Suprapubic skin (tissue), 4 donors: ENCODE results near the gene CST5. TPM values are rescaled to one million over a fixed set of nuclear protein-coding genes. Genes with fewer than 3 reads are reported as not detected.
"Not testable (repeated sequence)": the region's sequence is repeated elsewhere in the genome, so short reads cannot be mapped to it uniquely, and the experiment has no call there.

Experiments used
- DNase-seq, 2 donors: peaks; one replicate each; pipeline ENCODE4 v3.0.0-alpha.2; 2019; ENCODE audit warnings: low spot score in 2 of 2
- H3K27ac ChIP-seq: fragments of 200-600 bp; sonication (generic); one replicate; pipeline ENCODE4 v1.5.1; 2019
- H3K27me3 ChIP-seq: fragments of 200-600 bp; sonication (generic); one replicate; pipeline ENCODE4 v1.5.1; 2019
- H3K36me3 ChIP-seq: fragments of 200-600 bp; sonication (generic); one replicate; pipeline ENCODE4 v1.5.1; 2019
- H3K4me1 ChIP-seq: fragments of 200-600 bp; sonication (generic); one replicate; pipeline ENCODE4 v1.5.1; 2019
- H3K4me3 ChIP-seq: fragments of 200-600 bp; sonication (generic); one replicate; pipeline ENCODE4 v1.5.1; 2019; ENCODE audit warnings: mild to moderate bottlenecking
- H3K9me3 ChIP-seq: fragments of 200-600 bp; sonication (generic); one replicate; pipeline ENCODE4 v1.5.1; 2019
- CTCF ChIP-seq, 2 donors: fragments of 200-600 bp in 1 of 2; fragments of 450-650 bp in 1 of 2; sonication (generic) in 1 of 2; IDR thresholded peaks; one replicate each; pipeline ENCODE4 v1.5.1; 2016 to 2019; ENCODE audit warnings: antibody characterized with exemption in 2 of 2, mild to moderate bottlenecking in 1 of 2, moderate library complexity in 1 of 2
- EP300 ChIP-seq: sonication (generic); formaldehyde crosslinking; IDR thresholded peaks from one replicate; pipeline ENCODE4 v1.6.1; 2017; ENCODE audit warnings: antibody characterized with exemption
- POLR2A ChIP-seq, 2 donors: fragments of 450-650 bp; IDR thresholded peaks; one replicate each; pipeline ENCODE4 v1.6.1; 2017; ENCODE audit warnings: antibody characterized with exemption in 2 of 2, mild to moderate bottlenecking in 2 of 2, moderate library complexity in 2 of 2
- POLR2AphosphoS5 ChIP-seq, 3 donors: sonication (generic); formaldehyde crosslinking; IDR thresholded peaks; one replicate each; pipeline ENCODE4 v1.6.1; 2017; ENCODE audit warnings: antibody characterized with exemption in 3 of 3
- WGBS: methylation state at CpG from one replicate; pipeline ENCODE4 v1.1.5; 2018; 5-methylcytosine and 5-hydroxymethylcytosine counted together
- total RNA-seq, 4 donors: library from RNA; depleted of rRNA; stranded (reverse); fragments of >200 nt; gene quantifications; one replicate each; pipeline ENCODE4 v1.1.0, GENCODE V29; 2016

The CST5 gene
- total RNA-seq, 4 donors from 2014 or later: not detected

- no peaks in the 10 kb centered on the region for H3K36me3 ChIP-seq
- WGBS: 59% methylated on average over 8 of the region's 9 CpGs
- no peak for DNase-seq
- H3K9me3 ChIP-seq: no peaks in the 10 kb centered on the region
- TF ChIP-seq CTCF (IDR thresholded peaks at IDR 0.05): no peak
- no peak overlapping the region for H3K4me3 ChIP-seq
- H3K4me1 ChIP-seq: no peaks in the 10 kb centered on the region
- peaks cover 16% of the 10 kb centered on the region for H3K27me3 ChIP-seq
- H3K27ac ChIP-seq: no peak overlapping the region
Observed at GRCh38 chr20:23867152-23867776, 12.3 kb downstream of the CST5 start.

GRCh38 chr20:23860771-23861170, 18.8 kb downstream of the CST5 start:
- H3K27me3 ChIP-seq, H3K4me3 ChIP-seq: not testable (repeated sequence)
- 52% methylated on average over 10 of the region's 10 CpGs for WGBS

GRCh38 chr20:23857962-23858595, 21.5 kb downstream of the CST5 start:
- no peaks in the 10 kb centered on the region for H3K9me3 ChIP-seq
- no peak for DNase-seq
- H3K27ac ChIP-seq: no peak overlapping the region
- H3K36me3 ChIP-seq: no peaks in the 10 kb centered on the region
- H3K27me3 ChIP-seq: no peaks in the 10 kb centered on the region
- no peak for TF ChIP-seq POLR2AphosphoS5 (IDR thresholded peaks at IDR 0.05)
- TF ChIP-seq POLR2A (IDR thresholded peaks at IDR 0.05): no peak
- TF ChIP-seq EP300: no peak
- no peak for TF ChIP-seq CTCF (IDR thresholded peaks at IDR 0.05)
- WGBS: 58% methylated on average over 9 of the region's 9 CpGs
- H3K4me3 ChIP-seq: no peak overlapping the region
- no peaks in the 10 kb centered on the region for H3K4me1 ChIP-seq

More at GRCh38 chr20:23860771-23861170, 18.8 kb downstream of the CST5 start:
- not testable (repeated sequence) for DNase-seq, H3K4me1 ChIP-seq, H3K9me3 ChIP-seq, H3K27ac ChIP-seq, H3K36me3 ChIP-seq

- Histone ChIP-seq H3K9me3 (no peaks in the 10 kb centered on the region), H3K4me1 (no peaks in the 10 kb centered on the region), H3K27me3 (no peaks in the 10 kb centered on the region), H3K36me3 (no peaks in the 10 kb centered on the region), H3K27ac (no peak overlapping the region), H3K4me3 (no peak overlapping the region)
- no peak for TF ChIP-seq EP300
- no peak for DNase-seq
- WGBS: 100% methylated on average over 1 of the region's 5 CpGs
Observed at GRCh38 chr20:23856736-23857135, 22.8 kb downstream of the CST5 start.

- no peaks in the 10 kb centered on the region for H3K9me3 ChIP-seq
- H3K27ac ChIP-seq: no peak overlapping the region
- H3K27me3 ChIP-seq: no peaks in the 10 kb centered on the region
- H3K36me3 ChIP-seq: no peaks in the 10 kb centered on the region
- no peak overlapping the region for H3K4me3 ChIP-seq
- H3K4me1 ChIP-seq: no peaks in the 10 kb centered on the region
- TF ChIP-seq CTCF (IDR thresholded peaks at IDR 0.05) (no peak), POLR2AphosphoS5 (IDR thresholded peaks at IDR 0.05) (no peak), EP300 (no peak), POLR2A (IDR thresholded peaks at IDR 0.05) (no peak)
- 85% methylated on average over 5 of the region's 5 CpGs for WGBS
- no peak for DNase-seq
Observed at GRCh38 chr20:23856226-23856625, 23.3 kb downstream of the CST5 start.

GRCh38 chr20:23841693-23842092, 37.9 kb downstream of the CST5 start:
- no peak for TF ChIP-seq POLR2AphosphoS5 (IDR thresholded peaks at IDR 0.05)
- TF ChIP-seq POLR2A (IDR thresholded peaks at IDR 0.05): no peak
- TF ChIP-seq CTCF (IDR thresholded peaks at IDR 0.05): no peak
- no peak for TF ChIP-seq EP300
- no peaks in the 10 kb centered on the region for H3K36me3 ChIP-seq
- no peak overlapping the region for H3K27ac ChIP-seq
- H3K4me1 ChIP-seq: no peaks in the 10 kb centered on the region
- WGBS: 73% methylated on average over 2 of the region's 2 CpGs
- H3K27me3 ChIP-seq: no peaks in the 10 kb centered on the region
- H3K9me3 ChIP-seq: no peaks in the 10 kb centered on the region
- no peak for DNase-seq
- no peak overlapping the region for H3K4me3 ChIP-seq
